Measurements from ENCODE around the gene ATP2B2.

Gene ATP2B2

DNA sequence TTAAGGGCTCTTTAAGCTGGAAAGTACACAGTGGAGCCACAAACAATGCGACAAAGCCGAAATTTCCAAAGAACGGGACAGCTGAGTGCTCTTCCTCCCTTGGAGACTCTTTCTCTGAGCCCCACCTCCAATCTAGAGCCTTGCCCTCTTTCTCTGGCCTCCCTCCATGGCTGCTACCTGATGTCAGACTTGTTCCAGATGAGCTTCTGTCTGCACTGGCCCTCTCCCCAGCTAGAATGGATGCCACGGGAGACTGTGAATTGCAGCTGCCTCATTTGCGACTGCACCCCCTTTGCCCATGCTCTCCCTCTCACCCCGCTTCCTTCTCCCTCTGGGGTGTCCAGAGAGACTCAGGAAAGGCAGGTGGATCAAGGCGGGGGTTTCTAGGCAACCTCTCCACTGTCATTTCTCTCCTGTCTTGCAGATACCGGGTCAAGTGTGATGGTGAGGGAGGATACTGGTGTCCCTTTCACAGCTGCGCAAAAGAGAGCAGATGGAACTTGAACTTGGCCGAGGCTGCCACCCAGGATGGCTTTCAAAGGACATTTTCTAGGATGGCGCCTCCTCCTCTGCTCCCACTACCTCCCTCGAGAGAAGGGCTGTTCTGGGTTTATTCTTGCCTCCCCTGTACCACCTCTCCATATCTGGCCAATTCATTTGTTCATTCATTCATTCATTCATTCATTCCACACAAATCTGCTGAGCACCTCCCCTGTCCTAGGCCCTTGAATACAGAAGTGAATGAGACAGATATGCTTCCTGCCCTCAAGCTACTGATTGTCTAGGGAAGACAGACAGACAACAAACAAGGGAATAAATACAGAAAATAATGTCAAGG is 12.8 kb downstream of the ATP2B2 start:
- Histone ChIP-seq H3K36me3 (no peaks in the 10 kb centered on the region), H3K27ac (no peak overlapping the region), H3K9me3 (no peaks in the 10 kb centered on the region), H3K4me3 (ENCODE audit: low read depth in 1 of 2, low read length in 1 of 2) (no peak overlapping the region), H3K4me1 (ENCODE audit: control insufficient read depth in 1 of 2, insufficient read depth in 1 of 2, low read depth in 1 of 2, low read length in 1 of 2) (no peaks in the 10 kb centered on the region), H3K27me3 (no peaks in the 10 kb centered on the region)
- TF ChIP-seq, protein P1, sequence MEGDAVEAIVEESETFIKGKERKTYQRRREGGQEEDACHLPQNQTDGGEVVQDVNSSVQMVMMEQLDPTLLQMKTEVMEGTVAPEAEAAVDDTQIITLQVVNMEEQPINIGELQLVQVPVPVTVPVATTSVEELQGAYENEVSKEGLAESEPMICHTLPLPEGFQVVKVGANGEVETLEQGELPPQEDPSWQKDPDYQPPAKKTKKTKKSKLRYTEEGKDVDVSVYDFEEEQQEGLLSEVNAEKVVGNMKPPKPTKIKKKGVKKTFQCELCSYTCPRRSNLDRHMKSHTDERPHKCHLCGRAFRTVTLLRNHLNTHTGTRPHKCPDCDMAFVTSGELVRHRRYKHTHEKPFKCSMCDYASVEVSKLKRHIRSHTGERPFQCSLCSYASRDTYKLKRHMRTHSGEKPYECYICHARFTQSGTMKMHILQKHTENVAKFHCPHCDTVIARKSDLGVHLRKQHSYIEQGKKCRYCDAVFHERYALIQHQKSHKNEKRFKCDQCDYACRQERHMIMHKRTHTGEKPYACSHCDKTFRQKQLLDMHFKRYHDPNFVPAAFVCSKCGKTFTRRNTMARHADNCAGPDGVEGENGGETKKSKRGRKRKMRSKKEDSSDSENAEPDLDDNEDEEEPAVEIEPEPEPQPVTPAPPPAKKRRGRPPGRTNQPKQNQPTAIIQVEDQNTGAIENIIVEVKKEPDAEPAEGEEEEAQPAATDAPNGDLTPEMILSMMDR (IDR thresholded peaks at IDR 0.05): no peak

DNA sequence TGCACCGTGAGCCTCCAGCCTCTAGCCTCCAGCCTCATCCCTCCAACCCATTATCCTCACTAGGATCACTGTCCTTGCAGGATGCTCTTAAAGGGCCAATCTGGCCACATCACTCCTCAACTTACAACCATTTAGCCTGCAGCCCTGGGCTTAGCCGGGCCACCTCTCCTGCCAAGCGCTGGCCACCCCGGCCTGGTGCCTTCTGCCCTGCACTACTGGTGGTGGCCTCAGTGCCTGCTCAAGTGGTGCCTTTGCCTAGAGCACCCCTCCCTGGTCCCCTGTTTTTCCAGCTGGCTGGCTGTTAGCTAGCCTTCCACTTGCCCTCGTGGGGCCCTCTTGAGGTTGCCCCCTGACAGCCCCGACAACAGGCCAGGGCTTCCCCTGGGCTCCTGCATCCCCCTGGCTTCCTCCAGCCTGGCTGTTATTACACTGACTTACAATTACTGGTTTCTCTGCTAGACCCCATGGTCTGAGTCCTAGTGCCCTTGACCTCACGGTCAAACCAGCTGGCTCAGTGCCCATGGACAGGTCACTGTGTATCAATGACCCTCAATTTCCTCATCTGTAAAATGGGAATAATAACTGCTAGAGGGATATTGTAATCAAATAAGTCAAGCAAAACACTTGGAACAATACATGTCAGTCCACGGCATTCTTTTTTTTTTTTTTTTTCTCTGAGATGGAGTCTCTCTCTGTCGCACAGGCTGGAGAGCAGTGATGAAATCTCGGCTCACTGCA is 15.5 kb downstream of the ATP2B2 start:
- Histone ChIP-seq H3K9me3 (no peaks in the 10 kb centered on the region), H3K4me1 (ENCODE audit: control insufficient read depth in 1 of 2, insufficient read depth in 1 of 2, low read depth in 1 of 2, low read length in 1 of 2) (no peaks in the 10 kb centered on the region), H3K4me3 (ENCODE audit: low read depth in 1 of 2, low read length in 1 of 2) (no peak overlapping the region), H3K27ac (no peak overlapping the region), H3K36me3 (no peaks in the 10 kb centered on the region), H3K27me3 (no peaks in the 10 kb centered on the region)
- TF ChIP-seq, protein P1 (IDR thresholded peaks at IDR 0.05): no peak

DNA sequence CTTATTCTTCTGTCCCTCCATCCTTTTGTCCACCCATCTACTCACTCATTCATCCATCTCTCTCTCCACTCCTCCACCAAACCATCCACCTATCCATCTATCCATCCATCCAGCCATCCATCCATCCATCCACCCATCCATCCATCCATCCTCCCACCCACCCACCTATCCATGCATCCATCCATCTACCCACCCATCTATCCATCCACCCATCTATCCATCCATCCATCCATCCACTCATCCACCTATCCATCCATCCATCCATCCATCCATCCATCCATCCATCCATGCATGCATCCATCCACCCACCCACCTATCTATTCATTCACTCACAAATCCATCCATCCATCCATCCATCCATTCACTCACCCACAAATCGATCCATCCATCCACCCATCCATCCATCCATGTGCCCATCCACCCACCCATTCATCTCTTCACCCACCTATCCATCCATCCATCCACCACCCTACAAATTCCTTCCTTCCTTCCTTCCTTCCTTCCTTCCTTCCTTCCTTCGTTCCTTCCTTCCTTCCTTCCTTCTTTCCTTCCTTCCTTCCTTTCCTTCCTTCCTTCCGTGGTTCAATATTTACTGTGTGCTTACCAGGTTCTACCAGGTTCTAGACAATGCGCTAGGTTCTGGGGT is 17.3 kb downstream of the ATP2B2 start:
- Histone ChIP-seq H3K27ac (no peak overlapping the region), H3K27me3 (no peaks in the 10 kb centered on the region), H3K4me3 (ENCODE audit: low read depth in 1 of 2, low read length in 1 of 2) (no peak overlapping the region), H3K4me1 (ENCODE audit: control insufficient read depth in 1 of 2, insufficient read depth in 1 of 2, low read depth in 1 of 2, low read length in 1 of 2) (no peaks in the 10 kb centered on the region), H3K9me3 (no peaks in the 10 kb centered on the region), H3K36me3 (no peaks in the 10 kb centered on the region)
- TF ChIP-seq, protein P1 (IDR thresholded peaks at IDR 0.05): no peak

DNA sequence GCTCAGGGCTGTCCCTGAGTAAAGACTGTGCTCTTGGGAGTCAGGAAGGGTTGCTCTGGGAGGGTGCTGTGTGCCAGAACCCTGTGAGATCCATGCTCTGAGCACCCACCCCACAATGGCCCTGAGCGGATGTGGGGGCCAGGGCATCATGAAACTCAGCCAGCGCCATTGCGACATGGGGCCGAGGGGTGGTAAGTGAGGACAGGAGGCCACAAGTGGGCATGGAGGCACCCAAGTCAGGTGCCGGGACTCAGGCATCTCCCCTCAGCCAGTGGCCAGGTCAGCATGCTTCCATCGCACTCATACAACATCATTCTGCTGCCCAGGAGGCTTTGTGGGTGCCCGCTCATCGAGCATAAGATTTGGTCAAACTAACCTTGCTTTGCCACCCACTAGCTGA is 19.6 kb downstream of the ATP2B2 start:
- H3K27me3 ChIP-seq: no peaks in the 10 kb centered on the region
- no peak overlapping the region for H3K4me3 ChIP-seq (ENCODE audit: low read depth in 1 of 2, low read length in 1 of 2)
- H3K9me3 ChIP-seq: no peaks in the 10 kb centered on the region
- no peak overlapping the region for H3K27ac ChIP-seq
- TF ChIP-seq, protein P1 (IDR thresholded peaks at IDR 0.05): no peak
- H3K36me3 ChIP-seq: no peaks in the 10 kb centered on the region
- no peaks in the 10 kb centered on the region for H3K4me1 ChIP-seq (ENCODE audit: control insufficient read depth in 1 of 2, insufficient read depth in 1 of 2, low read depth in 1 of 2, low read length in 1 of 2)

DNA sequence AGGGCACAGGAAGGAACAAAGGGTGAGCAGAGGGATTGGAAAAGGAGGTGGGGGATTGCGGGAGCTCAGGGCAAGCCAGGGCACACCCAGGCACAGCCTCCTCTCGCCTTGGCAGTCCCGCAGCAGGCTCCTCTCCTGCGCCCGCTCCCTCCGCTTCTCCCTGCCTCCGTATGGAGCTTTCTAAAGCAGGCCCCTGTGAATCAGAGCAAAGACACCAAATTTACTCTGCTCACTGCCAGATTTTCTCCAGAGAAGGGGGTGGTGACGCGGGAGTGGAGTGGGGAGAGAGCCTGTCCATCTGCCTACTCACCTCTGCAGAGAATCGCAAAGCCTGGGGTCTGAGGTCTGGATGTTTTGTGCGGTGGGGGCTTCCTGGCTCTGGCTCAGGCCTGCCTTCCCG is 20.0 kb downstream of the ATP2B2 start:
- Histone ChIP-seq H3K27me3 (no peaks in the 10 kb centered on the region), H3K4me1 (ENCODE audit: control insufficient read depth in 1 of 2, insufficient read depth in 1 of 2, low read depth in 1 of 2, low read length in 1 of 2) (no peaks in the 10 kb centered on the region), H3K9me3 (no peaks in the 10 kb centered on the region), H3K4me3 (ENCODE audit: low read depth in 1 of 2, low read length in 1 of 2) (no peak overlapping the region), H3K36me3 (no peaks in the 10 kb centered on the region), H3K27ac (no peak overlapping the region)
- TF ChIP-seq, protein P1 (IDR thresholded peaks at IDR 0.05): no peak
